ENCODE data around the gene STUM.

GRCh38 chr1:226641671-226642231 lies 93.2 kb downstream of the STUM start:
- no peak for TF ChIP-seq CTCF (conservative IDR thresholded peaks at IDR 0.05 in 1 of 2, IDR thresholded peaks at IDR 0.05 in 1 of 2; ENCODE audit: extremely low read depth in 1 of 2, insufficient read depth in 1 of 2, low read depth in 1 of 2, low read length in 2 of 2)
- TF ChIP-seq EZH2 (IDR thresholded peaks at IDR 0.05; ENCODE audit: borderline replicate concordance, low read length): no peak
